ENCODE data around the gene ROCK1. TPM values are rescaled to one million over a fixed set of nuclear protein-coding genes. Genes with fewer than 3 reads are reported as not detected.
A peak's percentile ranks its signal among the peaks of the same experiment; 100 is the strongest.

Gene ROCK1
- polyA plus RNA-seq, 4 donors: 6.8 to 42.3 (median 12.4) TPM

GRCh38 chr18:21056545-21056944, 55.1 kb downstream of the ROCK1 start:
- Histone ChIP-seq H3K36me3 (ENCODE audit: control insufficient read depth in 3 of 3, insufficient read depth in 2 of 3, low read depth in 1 of 3, low read length in 3 of 3) (peaks cover 0 to 6% (median 0%) of the 10 kb centered on the region in 3 donors), H3K27me3 (ENCODE audit: control insufficient read depth in 3 of 3, insufficient read depth in 3 of 3, low read length in 3 of 3) (no peaks in the 10 kb centered on the region), H3K9me3 (ENCODE audit: control insufficient read depth in 2 of 2, insufficient read depth in 1 of 2, low read depth in 1 of 2, low read length in 1 of 2) (no peaks in the 10 kb centered on the region), H3K4me3 (ENCODE audit: low read depth in 1 of 3, low read length in 3 of 3) (no peak overlapping the region), H3K4me1 (ENCODE audit: control insufficient read depth in 3 of 3, insufficient read depth in 2 of 3, low read depth in 1 of 3, low read length in 2 of 3) (peaks cover 3 to 13% (median 4%) of the 10 kb centered on the region in 3 donors), H3K27ac (ENCODE audit: low read depth in 1 of 3, low read length in 2 of 3) (no peak overlapping the region)
- no peak for DNase-seq
- no peak for FAIRE-seq

GRCh38 chr18:21054252-21054821, 57.3 kb downstream of the ROCK1 start:
- no peak for FAIRE-seq
- 54 to 61% (median 55%) methylated on average over 3 of the region's 3 CpGs for WGBS, 3 donors
- H3K4me1 ChIP-seq (ENCODE audit: control insufficient read depth in 3 of 3, insufficient read depth in 2 of 3, low read depth in 1 of 3, low read length in 2 of 3): peaks cover 3 to 13% (median 4%) of the 10 kb centered on the region in 3 donors
- no peaks in the 10 kb centered on the region for H3K27me3 ChIP-seq (ENCODE audit: control insufficient read depth in 3 of 3, insufficient read depth in 3 of 3, low read length in 3 of 3)
- DNase-seq: no peak
- H3K27ac ChIP-seq (ENCODE audit: low read depth in 1 of 3, low read length in 2 of 3): no peak overlapping the region
- H3K9me3 ChIP-seq (ENCODE audit: control insufficient read depth in 2 of 2, insufficient read depth in 1 of 2, low read depth in 1 of 2, low read length in 1 of 2): no peaks in the 10 kb centered on the region
- peaks cover 0 to 3% (median 0%) of the 10 kb centered on the region in 3 donors for H3K36me3 ChIP-seq (ENCODE audit: control insufficient read depth in 3 of 3, insufficient read depth in 2 of 3, low read depth in 1 of 3, low read length in 3 of 3)
- no peak overlapping the region for H3K4me3 ChIP-seq (ENCODE audit: low read depth in 1 of 3, low read length in 3 of 3)

- H3K36me3 ChIP-seq (ENCODE audit: control insufficient read depth in 3 of 3, insufficient read depth in 2 of 3, low read depth in 1 of 3, low read length in 3 of 3): peaks cover 0 to 3% (median 0%) of the 10 kb centered on the region in 3 donors
- H3K27ac ChIP-seq (ENCODE audit: low read depth in 1 of 3, low read length in 2 of 3): peak overlapping the region in 1 of 3 donors; percentile 11
- FAIRE-seq: no peak
- H3K4me1 ChIP-seq (ENCODE audit: control insufficient read depth in 3 of 3, insufficient read depth in 2 of 3, low read depth in 1 of 3, low read length in 2 of 3): peaks cover 3 to 13% (median 4%) of the 10 kb centered on the region in 3 donors
- DNase-seq: peak; percentile 43 to 48
- no peaks in the 10 kb centered on the region for H3K9me3 ChIP-seq (ENCODE audit: control insufficient read depth in 2 of 2, insufficient read depth in 1 of 2, low read depth in 1 of 2, low read length in 1 of 2)
- no peaks in the 10 kb centered on the region for H3K27me3 ChIP-seq (ENCODE audit: control insufficient read depth in 3 of 3, insufficient read depth in 3 of 3, low read length in 3 of 3)
- H3K4me3 ChIP-seq (ENCODE audit: low read depth in 1 of 3, low read length in 3 of 3): no peak overlapping the region
Observed at GRCh38 chr18:21053127-21053526, 58.5 kb downstream of the ROCK1 start.

- Histone ChIP-seq H3K4me3 (ENCODE audit: low read depth in 1 of 3, low read length in 3 of 3) (no peak overlapping the region), H3K9me3 (ENCODE audit: control insufficient read depth in 2 of 2, insufficient read depth in 1 of 2, low read depth in 1 of 2, low read length in 1 of 2) (no peaks in the 10 kb centered on the region), H3K36me3 (ENCODE audit: control insufficient read depth in 3 of 3, insufficient read depth in 2 of 3, low read depth in 1 of 3, low read length in 3 of 3) (peaks cover 0 to 6% (median 0%) of the 10 kb centered on the region in 3 donors), H3K4me1 (ENCODE audit: control insufficient read depth in 3 of 3, insufficient read depth in 2 of 3, low read depth in 1 of 3, low read length in 2 of 3) (peaks cover 3 to 13% (median 4%) of the 10 kb centered on the region in 3 donors), H3K27me3 (ENCODE audit: control insufficient read depth in 3 of 3, insufficient read depth in 3 of 3, low read length in 3 of 3) (no peaks in the 10 kb centered on the region), H3K27ac (ENCODE audit: low read depth in 1 of 3, low read length in 2 of 3) (no peak overlapping the region)
- 95 to 97% (median 96%) methylated on average over 5 of the region's 5 CpGs for WGBS, 3 donors
- no peak for FAIRE-seq
- DNase-seq: no peak
Observed at GRCh38 chr18:21052385-21052784, 59.2 kb downstream of the ROCK1 start.

- FAIRE-seq (no peak), DNase-seq (no peak)
- H3K4me1 ChIP-seq (ENCODE audit: control insufficient read depth in 3 of 3, insufficient read depth in 2 of 3, low read depth in 1 of 3, low read length in 2 of 3): peaks cover 3 to 13% (median 4%) of the 10 kb centered on the region in 3 donors
- H3K4me3 ChIP-seq (ENCODE audit: low read depth in 1 of 3, low read length in 3 of 3): no peak overlapping the region
- no peaks in the 10 kb centered on the region for H3K27me3 ChIP-seq (ENCODE audit: control insufficient read depth in 3 of 3, insufficient read depth in 3 of 3, low read length in 3 of 3)
- H3K36me3 ChIP-seq (ENCODE audit: control insufficient read depth in 3 of 3, insufficient read depth in 2 of 3, low read depth in 1 of 3, low read length in 3 of 3): peaks cover 0 to 7% (median 0%) of the 10 kb centered on the region in 3 donors
- WGBS, 3 donors: 73 to 88% (median 82%) methylated on average over 3 of the region's 3 CpGs
- H3K27ac ChIP-seq (ENCODE audit: low read depth in 1 of 3, low read length in 2 of 3): no peak overlapping the region
- H3K9me3 ChIP-seq (ENCODE audit: control insufficient read depth in 2 of 2, insufficient read depth in 1 of 2, low read depth in 1 of 2, low read length in 1 of 2): no peaks in the 10 kb centered on the region
Observed at GRCh38 chr18:21051620-21052019, 60.0 kb downstream of the ROCK1 start.

GRCh38 chr18:21049306-21049705, 62.3 kb downstream of the ROCK1 start:
- H3K36me3 ChIP-seq (ENCODE audit: control insufficient read depth in 3 of 3, insufficient read depth in 2 of 3, low read depth in 1 of 3, low read length in 3 of 3): peaks cover 0 to 11% (median 0%) of the 10 kb centered on the region in 3 donors
- no peak overlapping the region for H3K4me3 ChIP-seq (ENCODE audit: low read depth in 1 of 3, low read length in 3 of 3)
- H3K4me1 ChIP-seq (ENCODE audit: control insufficient read depth in 3 of 3, insufficient read depth in 2 of 3, low read depth in 1 of 3, low read length in 2 of 3): peaks cover 3 to 5% (median 4%) of the 10 kb centered on the region in 3 donors
- no peaks in the 10 kb centered on the region for H3K27me3 ChIP-seq (ENCODE audit: control insufficient read depth in 3 of 3, insufficient read depth in 3 of 3, low read length in 3 of 3)
- WGBS, 3 donors: 21 to 71% (median 69%) methylated on average over 1 of the region's 1 CpG
- FAIRE-seq (no peak), DNase-seq (no peak)
- H3K27ac ChIP-seq (ENCODE audit: low read depth in 1 of 3, low read length in 2 of 3): no peak overlapping the region
- no peaks in the 10 kb centered on the region for H3K9me3 ChIP-seq (ENCODE audit: control insufficient read depth in 2 of 2, insufficient read depth in 1 of 2, low read depth in 1 of 2, low read length in 1 of 2)

- Histone ChIP-seq H3K4me1 (ENCODE audit: control insufficient read depth in 3 of 3, insufficient read depth in 2 of 3, low read depth in 1 of 3, low read length in 2 of 3) (no peaks in the 10 kb centered on the region), H3K4me3 (ENCODE audit: low read depth in 1 of 3, low read length in 3 of 3) (no peak overlapping the region), H3K27me3 (ENCODE audit: control insufficient read depth in 3 of 3, insufficient read depth in 3 of 3, low read length in 3 of 3) (no peaks in the 10 kb centered on the region), H3K9me3 (ENCODE audit: control insufficient read depth in 2 of 2, insufficient read depth in 1 of 2, low read depth in 1 of 2, low read length in 1 of 2) (no peaks in the 10 kb centered on the region), H3K27ac (ENCODE audit: low read depth in 1 of 3, low read length in 2 of 3) (no peak overlapping the region), H3K36me3 (ENCODE audit: control insufficient read depth in 3 of 3, insufficient read depth in 2 of 3, low read depth in 1 of 3, low read length in 3 of 3) (peaks cover 0 to 11% (median 0%) of the 10 kb centered on the region in 3 donors)
- no peak for DNase-seq
- WGBS, 3 donors: 84 to 96% (median 88%) methylated on average over 3 of the region's 3 CpGs
- no peak for FAIRE-seq
Observed at GRCh38 chr18:21047126-21047525, 64.5 kb downstream of the ROCK1 start.

- peaks cover 0 to 7% (median 4%) of the 10 kb centered on the region in 3 donors for H3K36me3 ChIP-seq (ENCODE audit: control insufficient read depth in 3 of 3, insufficient read depth in 2 of 3, low read depth in 1 of 3, low read length in 3 of 3)
- H3K4me3 ChIP-seq (ENCODE audit: low read depth in 1 of 3, low read length in 3 of 3): no peak overlapping the region
- H3K4me1 ChIP-seq (ENCODE audit: control insufficient read depth in 3 of 3, insufficient read depth in 2 of 3, low read depth in 1 of 3, low read length in 2 of 3): no peaks in the 10 kb centered on the region
- H3K27ac ChIP-seq (ENCODE audit: low read depth in 1 of 3, low read length in 2 of 3): no peak overlapping the region
- no peak for DNase-seq
- FAIRE-seq: no peak
- H3K9me3 ChIP-seq (ENCODE audit: control insufficient read depth in 2 of 2, insufficient read depth in 1 of 2, low read depth in 1 of 2, low read length in 1 of 2): no peaks in the 10 kb centered on the region
- no peaks in the 10 kb centered on the region for H3K27me3 ChIP-seq (ENCODE audit: control insufficient read depth in 3 of 3, insufficient read depth in 3 of 3, low read length in 3 of 3)
- WGBS, 3 donors: 89 to 93% (median 93%) methylated on average over 2 of the region's 2 CpGs
Observed at GRCh38 chr18:21040466-21040865, 71.1 kb downstream of the ROCK1 start.

- H3K27me3 ChIP-seq (ENCODE audit: control insufficient read depth in 3 of 3, insufficient read depth in 3 of 3, low read length in 3 of 3): no peaks in the 10 kb centered on the region
- DNase-seq (no peak), FAIRE-seq (no peak)
- H3K9me3 ChIP-seq (ENCODE audit: control insufficient read depth in 2 of 2, insufficient read depth in 1 of 2, low read depth in 1 of 2, low read length in 1 of 2): peaks cover 0 to 4% of the 10 kb centered on the region in 2 donors
- peaks cover 0 to 7% (median 4%) of the 10 kb centered on the region in 3 donors for H3K36me3 ChIP-seq (ENCODE audit: control insufficient read depth in 3 of 3, insufficient read depth in 2 of 3, low read depth in 1 of 3, low read length in 3 of 3)
- H3K4me1 ChIP-seq (ENCODE audit: control insufficient read depth in 3 of 3, insufficient read depth in 2 of 3, low read depth in 1 of 3, low read length in 2 of 3): no peaks in the 10 kb centered on the region
- H3K4me3 ChIP-seq (ENCODE audit: low read depth in 1 of 3, low read length in 3 of 3): no peak overlapping the region
- H3K27ac ChIP-seq (ENCODE audit: low read depth in 1 of 3, low read length in 2 of 3): no peak overlapping the region
Observed at GRCh38 chr18:21038201-21038600, 73.4 kb downstream of the ROCK1 start.

Measured in small intestine (tissue), 7 donors.